DMS153 treated with DMSO at 0.1 percent for 48 hours (cell line): ENCODE results near the gene GPR61.

Experiments used
- DNase-seq: peaks from one replicate; lab custom pipeline; 2025; ENCODE audit not compliant: unreplicated experiment; lab: John Stamatoyannopoulos, UW

GPR61 gene

DNA sequence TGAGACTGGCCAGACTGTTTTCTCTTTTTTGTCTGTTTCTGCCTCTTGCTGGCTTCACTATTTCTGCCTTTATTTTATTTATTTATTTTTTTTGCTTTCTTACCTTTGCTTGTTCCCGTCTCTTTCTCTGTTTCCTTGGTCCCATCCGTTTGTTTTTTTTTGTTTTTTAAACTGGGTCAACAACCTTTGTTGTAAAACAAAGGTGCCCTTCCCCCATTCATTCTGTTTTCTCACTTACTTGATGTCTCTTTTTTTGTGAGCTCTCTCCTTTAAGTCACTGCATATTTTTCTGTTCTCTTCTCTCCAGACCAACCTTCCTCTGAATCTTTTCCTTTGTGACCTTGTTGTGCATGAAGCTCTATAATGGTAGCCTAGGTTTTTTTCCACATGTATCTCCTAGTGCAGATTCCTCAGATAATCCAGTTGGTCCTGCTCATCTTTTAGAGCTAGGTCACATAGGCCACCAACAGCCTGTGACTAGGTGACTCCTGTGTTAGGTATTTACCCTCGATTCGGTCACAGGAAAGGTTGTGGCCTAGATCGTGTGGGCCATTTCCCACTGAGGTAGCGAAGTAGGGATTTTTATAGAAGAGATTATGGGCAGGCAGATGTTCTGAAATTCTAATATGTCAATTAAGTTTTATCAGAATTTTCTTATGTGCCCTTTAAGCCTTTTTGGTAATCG lies 24.7 kb downstream of the GPR61 start:
- DNase-seq: no peak

GRCh38 chr1:109565241-109565640 lies 25.6 kb downstream of the GPR61 start:
- no peak for DNase-seq

DNA sequence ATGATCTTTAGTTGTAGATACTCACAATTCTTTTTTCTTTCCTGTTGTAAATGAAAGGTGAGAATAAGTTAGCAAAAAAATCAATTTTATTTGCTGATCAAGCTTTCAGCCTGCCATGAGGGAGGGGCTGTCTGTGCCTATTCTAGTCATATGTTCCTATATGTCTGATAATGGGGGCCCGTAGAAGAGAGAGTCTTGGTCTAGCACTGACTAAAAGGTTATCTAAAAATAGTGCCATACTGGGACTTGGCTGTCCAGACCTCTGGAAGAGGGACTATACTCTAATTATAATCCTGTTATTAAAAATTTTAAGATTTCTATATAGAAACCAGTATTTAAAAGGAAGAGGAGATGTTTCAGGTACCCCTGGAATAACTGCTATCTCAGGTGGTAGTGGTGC lies 27.3 kb downstream of the GPR61 start:
- no peak for DNase-seq

DNA sequence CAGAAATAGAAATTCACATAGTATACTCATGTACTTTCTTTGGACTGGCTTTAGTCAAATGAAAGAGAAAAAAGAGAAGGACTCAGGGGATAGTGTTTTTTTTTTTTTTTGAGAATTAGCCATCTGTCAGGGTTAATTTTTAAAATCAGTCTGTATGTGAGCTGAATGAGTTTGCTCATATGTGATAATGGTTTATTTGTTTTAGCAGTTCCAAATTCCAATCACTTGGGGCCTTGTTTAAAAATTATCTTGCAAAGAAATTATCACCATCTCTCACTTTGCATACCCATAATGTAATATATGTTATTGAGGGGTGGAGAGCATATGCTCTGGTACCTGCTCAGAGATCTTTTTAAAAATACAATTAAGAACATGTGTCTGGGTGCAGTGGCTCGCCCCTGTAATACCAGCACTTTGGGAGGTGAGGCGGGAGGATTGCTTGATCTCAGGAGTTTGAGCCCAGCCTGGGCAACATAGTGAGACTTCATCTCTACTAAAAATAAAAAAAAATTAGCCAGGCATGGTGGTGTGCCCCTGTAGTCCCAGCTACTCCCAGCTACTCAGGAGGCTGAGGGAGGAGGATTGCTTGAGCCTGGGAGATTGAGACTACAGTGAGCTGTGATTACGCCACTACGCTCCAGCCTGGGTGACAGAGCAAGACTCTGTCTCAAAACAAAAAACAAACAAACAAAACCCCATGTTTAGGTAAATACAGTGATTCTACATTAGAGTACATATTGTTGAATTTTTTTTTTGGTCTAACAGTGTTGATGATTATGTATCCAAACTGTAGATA lies 28.4 kb downstream of the GPR61 start:
- DNase-seq: no peak

GRCh38 chr1:109569323-109569722 lies 29.7 kb downstream of the GPR61 start:
- DNase-seq: no peak

DNA sequence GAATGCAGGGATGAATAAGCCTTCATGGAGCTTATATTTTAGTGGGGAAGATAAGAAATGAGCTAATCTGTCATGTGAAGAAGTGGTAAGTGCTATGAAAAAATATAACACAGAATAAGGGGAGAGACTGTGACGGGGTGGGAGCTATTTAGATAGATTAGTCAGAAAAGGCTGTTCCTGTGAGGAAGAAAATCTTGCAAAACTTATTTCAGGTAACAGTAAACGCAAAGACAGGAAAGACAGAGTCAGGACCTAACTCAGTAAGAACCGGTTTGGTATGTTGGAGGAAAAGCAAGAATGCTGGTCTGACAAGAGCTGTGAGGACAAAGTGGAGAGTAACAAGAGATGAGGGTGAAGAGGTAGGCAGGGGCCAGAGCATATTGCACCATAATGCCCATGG lies 30.7 kb downstream of the GPR61 start:
- DNase-seq: no peak

DNA sequence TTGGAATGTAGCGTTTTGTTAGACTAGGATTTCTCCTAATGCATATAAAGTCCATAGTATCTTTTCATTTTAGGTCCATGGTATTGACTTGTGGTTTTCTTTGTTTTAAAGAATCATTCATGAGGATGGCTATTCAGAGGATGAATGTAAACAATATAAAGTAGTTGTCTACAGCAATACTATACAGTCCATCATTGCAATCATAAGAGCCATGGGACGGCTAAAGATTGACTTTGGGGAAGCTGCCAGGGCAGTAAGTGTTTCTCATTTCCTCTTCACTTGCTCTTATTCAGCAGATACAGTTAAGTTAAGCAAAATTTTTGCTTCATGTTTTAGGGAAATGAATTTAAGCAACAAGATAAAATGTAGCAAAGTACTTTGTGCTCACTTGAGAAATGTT lies 34.1 kb downstream of the GPR61 start:
- DNase-seq: no peak

DNA sequence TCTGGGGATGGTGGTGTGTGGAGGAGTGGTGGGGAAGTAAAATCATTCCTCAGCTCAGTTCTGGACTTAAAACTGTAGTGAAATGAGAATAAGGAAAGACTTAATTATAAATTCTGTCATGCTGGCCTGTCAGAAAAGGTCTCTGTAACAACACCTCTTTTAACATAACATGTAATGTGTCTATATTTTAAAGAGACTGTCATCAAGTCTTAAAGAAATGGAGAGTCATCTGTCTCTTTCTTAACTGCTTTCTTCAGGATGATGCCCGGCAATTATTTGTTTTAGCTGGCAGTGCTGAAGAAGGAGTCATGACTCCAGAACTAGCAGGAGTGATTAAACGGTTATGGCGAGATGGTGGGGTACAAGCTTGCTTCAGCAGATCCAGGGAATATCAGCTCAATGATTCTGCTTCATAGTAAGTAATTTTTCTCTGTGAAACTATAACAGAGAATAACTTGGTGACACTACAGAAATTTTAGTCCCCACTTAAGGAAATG lies 39.3 kb downstream of the GPR61 start:
- DNase-seq: no peak

GRCh38 chr1:109579491-109579890 lies 39.8 kb downstream of the GPR61 start:
- DNase-seq: no peak

GRCh38 chr1:109582021-109582420 lies 42.3 kb downstream of the GPR61 start:
- no peak for DNase-seq

DNA sequence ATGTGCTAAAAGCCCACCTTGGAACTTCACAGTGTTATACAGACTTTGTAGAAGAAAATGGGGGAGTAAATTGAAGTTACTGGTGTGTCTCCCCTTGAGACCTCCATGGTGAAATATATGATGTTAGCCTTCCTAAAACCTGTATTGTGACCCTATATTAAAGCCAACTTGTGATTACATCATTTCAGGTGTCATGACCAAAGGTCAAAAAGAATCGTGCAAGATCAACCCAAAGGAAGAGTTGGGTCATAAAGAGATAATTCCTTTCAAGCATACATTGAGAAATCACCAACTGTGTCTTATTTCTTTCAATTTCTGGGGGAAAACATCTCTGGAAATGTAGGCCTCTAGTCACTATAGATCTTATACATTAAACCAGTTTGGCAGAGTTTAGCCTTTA lies 45.1 kb downstream of the GPR61 start:
- DNase-seq: no peak

GRCh38 chr1:109586055-109586454 lies 46.4 kb downstream of the GPR61 start:
- no peak for DNase-seq

DNA sequence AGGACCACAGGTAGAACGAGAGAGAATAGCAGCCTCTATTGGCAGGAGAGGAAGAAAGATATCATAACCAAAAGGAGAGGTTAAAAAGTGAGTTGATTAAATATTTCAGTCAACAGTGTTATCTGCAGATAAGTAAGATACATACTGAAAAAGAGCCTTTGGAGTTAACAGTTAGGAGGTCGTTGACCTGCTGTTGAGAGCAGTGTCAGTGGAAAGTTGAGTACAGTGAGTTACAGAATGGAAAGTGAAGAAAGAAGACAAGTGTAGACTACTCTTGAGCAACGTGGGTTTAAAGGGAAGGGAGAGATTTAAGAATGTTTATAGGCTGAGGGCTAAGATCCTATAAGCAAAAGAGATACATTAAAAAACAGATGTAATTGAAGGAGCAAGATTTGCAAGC lies 49.5 kb downstream of the GPR61 start:
- no peak for DNase-seq

- DNase-seq: no peak
Measured at GRCh38 chr1:109589679-109590078, 50.0 kb downstream of the GPR61 start.

DNA sequence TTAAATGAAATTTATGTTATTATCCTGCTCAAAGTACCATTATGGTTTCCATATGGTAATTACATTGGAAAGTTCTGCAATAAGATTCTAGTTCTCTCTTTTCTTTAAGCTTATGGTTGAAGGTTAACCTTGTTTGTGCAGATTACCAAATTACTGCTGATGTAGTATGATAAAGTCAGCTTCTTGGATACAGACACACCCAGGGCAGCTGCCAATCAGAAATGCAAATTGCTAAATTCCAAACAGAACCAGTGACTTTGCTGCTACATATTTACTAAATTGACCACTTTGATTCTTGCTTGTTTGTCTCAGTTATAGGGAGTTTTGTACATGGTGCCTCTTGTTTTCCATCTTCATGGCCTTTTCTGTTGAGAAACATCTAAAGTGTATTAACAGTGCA lies 53.2 kb downstream of the GPR61 start:
- DNase-seq: no peak

DNA sequence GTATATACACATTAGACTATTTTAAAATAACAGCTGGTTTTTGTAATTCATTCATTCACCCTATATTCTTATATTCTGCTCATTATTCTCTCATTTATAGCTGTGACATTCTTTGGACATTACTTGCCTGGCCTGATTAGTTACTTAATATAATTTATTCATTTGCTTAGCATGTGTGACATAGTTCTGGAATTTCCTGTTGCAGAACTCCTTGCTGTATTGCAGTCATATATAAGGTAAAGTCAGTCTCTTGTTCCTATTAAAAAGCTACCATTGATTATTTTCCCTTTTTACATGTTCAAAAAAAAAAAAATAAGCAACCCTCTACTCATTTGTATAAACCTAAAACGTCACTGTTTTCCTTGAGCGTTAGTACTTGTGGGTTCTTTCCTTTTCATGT lies 55.9 kb downstream of the GPR61 start:
- no peak for DNase-seq
